HG03521 (cell line): ENCODE measurements around the gene MMP24.
"Not testable (repeated sequence)": the region's sequence is repeated elsewhere in the genome, so short reads cannot be mapped to it uniquely, and the experiment has no call there.

Experiments
- ATAC-seq: cut with Tn5 transposase; IDR thresholded peaks from one replicate; pipeline ENCODE4 v1.9.1; 2021; ENCODE audit warnings: mild to moderate bottlenecking, moderate library complexity; ENCODE audit not compliant: unreplicated experiment

MMP24 gene

GRCh38 chr20:35226126-35226883, at the start of gene MMP24:
Gene MMP24 (plus strand): TSS chr20:35226690. CDS start chr20:35226739, 49 bp downstream.
- ATAC-seq: no peak

GRCh38 chr20:35179292-35180212, 46.9 kb upstream of the MMP24 start:
- no peak for ATAC-seq

- no peak for ATAC-seq
These were observed 46.2 kb upstream of the MMP24 start for GRCh38 chr20:35180266-35180665.

- no peak for ATAC-seq
These were observed 44.8 kb upstream of the MMP24 start for GRCh38 chr20:35181731-35182130.

GRCh38 chr20:35186691-35187289, 39.7 kb upstream of the MMP24 start:
- ATAC-seq: not testable (repeated sequence)

GRCh38 chr20:35187584-35188190, 38.8 kb upstream of the MMP24 start:
- no peak for ATAC-seq

- not testable (repeated sequence) for ATAC-seq
These were observed 37.3 kb upstream of the MMP24 start for GRCh38 chr20:35189223-35189622.

- ATAC-seq: no peak
These were observed 35.9 kb upstream of the MMP24 start for GRCh38 chr20:35190556-35190955.

- no peak for ATAC-seq
These were observed 34.9 kb upstream of the MMP24 start for GRCh38 chr20:35191419-35192117.

GRCh38 chr20:35192118-35192872, 34.2 kb upstream of the MMP24 start:
- ATAC-seq: no peak

GRCh38 chr20:35193031-35193791, 33.3 kb upstream of the MMP24 start:
- not testable (repeated sequence) for ATAC-seq

GRCh38 chr20:35196313-35196712, 30.2 kb upstream of the MMP24 start:
- no peak for ATAC-seq

GRCh38 chr20:35199740-35200139, 26.8 kb upstream of the MMP24 start:
- no peak for ATAC-seq

GRCh38 chr20:35200267-35200666, 26.2 kb upstream of the MMP24 start:
- no peak for ATAC-seq

- ATAC-seq: not testable (repeated sequence)
These were observed 25.0 kb upstream of the MMP24 start for GRCh38 chr20:35201467-35201866.

- no peak for ATAC-seq
These were observed 19.7 kb upstream of the MMP24 start for GRCh38 chr20:35206802-35207201.

- no peak for ATAC-seq
These were observed 18.4 kb upstream of the MMP24 start for GRCh38 chr20:35207950-35208611.
